Measurements from ENCODE around the gene RPP25. TPM values are rescaled to one million over a fixed set of nuclear protein-coding genes. Genes with fewer than 3 reads are reported as not detected.
A peak's percentile ranks its signal among the peaks of the same experiment; 100 is the strongest.
"Not testable (repeated sequence)": the region's sequence is repeated elsewhere in the genome, so short reads cannot be mapped to it uniquely, and the experiment has no call there.

RPP25 gene
- total RNA-seq, 1 donor from 2014 or later, result 2.1 TPM

GRCh38 chr15:74917676-74918075 lies 38.9 kb downstream of the RPP25 start:
- DNase-seq (ENCODE audit: low read depth), result no peak

- DNase-seq (ENCODE audit: low read depth), result not testable (repeated sequence)
Measured at GRCh38 chr15:74913799-74914198, 42.8 kb downstream of the RPP25 start.

GRCh38 chr15:74913041-74913440 lies 43.5 kb downstream of the RPP25 start:
- no peak for DNase-seq (ENCODE audit: low read depth)

GRCh38 chr15:74908635-74909034 lies 47.9 kb downstream of the RPP25 start:
- no peak for DNase-seq (ENCODE audit: low read depth)

- no peak for DNase-seq (ENCODE audit: low read depth)
Measured at GRCh38 chr15:74907163-74907870, 49.3 kb downstream of the RPP25 start.

- DNase-seq (ENCODE audit: low read depth), result peak; percentile 71
Measured at GRCh38 chr15:74906450-74907162, 50.0 kb downstream of the RPP25 start, which contains the start of gene FAM219B. Gene FAM219B, minus strand, starts transcription at chr15:74906851. Its CDS starts 51 bp downstream, at chr15:74906800.

- peak; percentile 10 for DNase-seq (ENCODE audit: low read depth)
Measured at GRCh38 chr15:74906067-74906449, 50.5 kb downstream of the RPP25 start.

Other genes with a start within 250 kb of the RPP25 start
- gene CYP1A1, start 231.2 kb downstream of the RPP25 start, total RNA-seq, result 1.7 TPM in 1 of 2 replicates, not detected in the other
- gene CYP1A2, start 207.9 kb downstream of the RPP25 start, total RNA-seq, result not detected in 2 replicates
- gene CSK, start 174.7 kb downstream of the RPP25 start, total RNA-seq, result 28.5 and 58.4 TPM in 2 replicates
- not detected in 2 replicates for gene LMAN1L, start 143.9 kb downstream of the RPP25 start, total RNA-seq
- not detected in 2 replicates for gene CPLX3, start 130.1 kb downstream of the RPP25 start, total RNA-seq
- 13.4 and 20.4 TPM in 2 replicates for gene ULK3, start 113.6 kb downstream of the RPP25 start, total RNA-seq
- gene SCAMP2, start 83.4 kb downstream of the RPP25 start, total RNA-seq, result 19.4 and 64.5 TPM in 2 replicates
- gene MPI, start 66.7 kb downstream of the RPP25 start, total RNA-seq, result 57.3 and 86.6 TPM in 2 replicates
- gene FAM219B, start 49.9 kb downstream of the RPP25 start, total RNA-seq, result 34.9 and 47.0 TPM in 2 replicates
- 48.4 and 71.7 TPM in 2 replicates for gene COX5A, start 18.7 kb downstream of the RPP25 start, total RNA-seq
- gene SCAMP5, start 38.8 kb upstream of the RPP25 start, total RNA-seq, result 0.69 and 10.6 TPM in 2 replicates
- 8.7 TPM in 2 replicates for gene PPCDC, start 66.8 kb upstream of the RPP25 start, total RNA-seq
- 1.4 and 8.3 TPM in 2 replicates for gene C15orf39, start 245.1 kb upstream of the RPP25 start, total RNA-seq